ENCODE results near the gene SPACA5.
A peak's percentile ranks its signal among the peaks of the same experiment; 100 is the strongest.
"Not testable (repeated sequence)": the region's sequence is repeated elsewhere in the genome, so short reads cannot be mapped to it uniquely, and the experiment has no call there.

Gene SPACA5

GRCh38 chrX:48006688-48007087, at the start of gene SPACA5:
Gene SPACA5 (plus strand): TSS chrX:48006988. CDS start chrX:48007803, 815 bp downstream.
- not testable (repeated sequence) for DNase-seq

DNA sequence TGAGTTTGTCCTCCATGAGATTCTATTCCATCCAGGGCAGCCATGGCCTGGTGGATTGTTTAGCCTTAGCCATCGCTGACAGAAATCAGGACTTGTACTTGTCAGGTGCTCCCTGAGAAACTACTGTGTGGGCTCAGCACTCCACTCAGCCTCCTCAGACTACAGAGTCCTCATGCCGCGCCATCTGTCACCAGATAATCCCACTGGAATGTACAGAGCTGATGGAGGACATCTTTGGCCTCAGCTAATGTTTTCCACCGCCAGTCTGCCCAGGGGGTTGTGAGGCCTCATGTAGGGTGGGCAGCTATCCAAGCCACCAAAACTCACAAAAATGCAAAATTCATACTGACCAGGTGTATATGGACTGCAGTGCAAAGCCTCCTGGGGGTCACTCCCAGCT, 48.6 kb upstream of the SPACA5 start:
- not testable (repeated sequence) for DNase-seq

DNA sequence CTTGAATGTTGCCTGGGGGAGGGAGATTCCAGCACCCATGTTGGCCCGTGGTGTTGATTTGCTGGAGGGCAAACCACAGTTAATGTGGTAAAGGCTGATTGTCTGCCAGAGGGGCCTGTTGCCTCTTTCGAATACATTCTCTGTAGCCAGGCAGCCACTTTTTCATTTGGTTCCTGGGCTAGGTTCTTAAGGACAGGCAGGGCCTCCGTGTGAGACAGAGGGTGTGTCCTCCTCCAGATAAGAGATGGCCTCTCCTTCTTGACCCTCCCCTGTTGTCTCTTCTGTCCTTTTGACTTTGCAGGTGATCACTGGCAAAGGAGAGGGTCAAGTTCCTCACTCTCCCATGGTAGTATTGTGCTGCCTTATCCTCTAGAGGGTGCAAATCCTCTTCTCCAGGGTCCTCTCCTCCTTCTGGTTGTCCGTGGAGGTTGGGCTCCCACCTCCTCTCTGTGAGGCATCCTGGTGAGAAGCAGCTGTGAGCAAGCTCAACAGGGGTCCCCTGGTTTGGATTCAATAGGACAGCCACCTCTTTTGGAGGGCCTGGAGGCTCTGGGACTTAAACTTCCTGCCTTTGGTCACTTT, 47.9 kb upstream of the SPACA5 start:
- DNase-seq, result peak; percentile 6

DNA sequence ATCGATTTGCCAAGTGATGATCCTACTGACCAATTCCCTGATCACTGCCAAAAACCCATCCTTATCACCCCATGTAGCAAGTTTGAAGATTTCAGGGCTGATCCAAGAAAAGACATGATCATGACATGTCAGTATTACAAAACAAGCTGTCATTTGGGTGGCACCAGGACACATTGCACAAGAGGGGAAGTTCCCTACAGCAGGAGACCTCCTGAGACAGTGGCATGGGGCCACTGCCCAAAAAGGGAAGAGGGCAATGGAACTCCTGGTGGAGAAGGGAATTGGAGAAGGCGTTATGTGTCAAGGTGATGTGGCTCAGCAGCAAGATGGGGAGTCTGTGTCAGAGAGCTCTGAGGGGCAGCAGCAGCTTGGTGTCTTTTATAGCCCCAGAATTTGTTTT, 46.4 kb upstream of the SPACA5 start:
- peak; percentile 66 for DNase-seq

GRCh38 chrX:47961830-47962229, 45.0 kb upstream of the SPACA5 start:
- DNase-seq, result not testable (repeated sequence)

GRCh38 chrX:47965526-47965925, 41.3 kb upstream of the SPACA5 start:
- DNase-seq, result not testable (repeated sequence)

DNA sequence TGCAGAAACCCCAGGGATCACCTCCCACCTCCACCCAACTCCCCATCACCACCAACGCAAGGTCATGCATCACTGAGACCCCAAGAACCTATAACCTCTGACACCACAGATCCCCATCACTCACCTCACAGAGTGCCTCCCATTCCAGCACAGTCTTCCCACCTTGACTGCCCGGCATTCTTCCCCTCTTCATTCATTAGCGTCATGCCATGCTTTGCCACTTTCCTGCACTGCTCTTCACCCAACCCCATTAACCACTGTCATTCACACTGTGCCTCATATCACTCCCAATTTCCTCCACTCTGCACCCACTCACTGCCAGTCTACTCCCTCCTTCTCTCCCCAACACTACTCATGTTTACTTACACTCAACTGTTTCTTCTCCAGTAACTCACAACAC, 33.6 kb upstream of the SPACA5 start:
- DNase-seq, result no peak

- no peak for DNase-seq
Measured at GRCh38 chrX:47976254-47977151, 30.3 kb upstream of the SPACA5 start.

DNA sequence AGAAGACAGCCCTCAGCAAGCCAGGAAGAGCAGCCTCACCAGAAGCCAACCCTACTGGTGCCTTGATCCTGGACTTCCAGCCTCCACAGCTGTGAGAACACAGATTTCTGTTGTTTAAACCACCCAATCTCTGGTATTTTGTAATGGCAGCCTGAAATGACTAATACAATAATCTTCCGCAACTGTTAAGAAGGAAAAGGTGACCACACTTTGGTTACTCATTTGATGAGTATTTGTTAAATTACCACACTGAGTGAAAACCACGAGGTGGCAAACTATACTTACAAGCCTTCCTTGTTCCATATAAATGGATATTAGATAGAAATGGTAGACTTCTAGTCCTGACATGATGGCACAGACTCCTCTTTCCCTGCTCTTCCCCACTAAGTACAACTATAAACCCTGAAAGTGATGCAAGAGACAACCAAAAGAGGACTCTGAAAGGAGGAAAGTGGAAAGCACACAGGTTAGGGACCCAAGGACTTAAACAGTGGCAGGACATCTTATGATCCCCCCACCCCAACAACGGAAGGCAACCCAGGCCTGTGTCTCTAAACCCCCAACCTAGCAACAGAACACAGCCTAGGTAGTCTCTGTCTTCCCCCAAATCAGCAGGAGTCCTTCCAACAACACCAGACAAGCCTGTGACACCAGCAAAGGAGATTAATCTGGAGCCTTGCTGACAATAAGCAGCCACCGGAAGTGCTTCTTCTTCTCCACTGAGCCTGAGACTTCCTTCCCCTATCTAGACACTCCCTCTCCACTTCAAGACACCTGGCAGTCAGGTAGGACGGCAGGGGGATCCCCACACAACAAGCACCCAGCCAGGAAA, 15.3 kb upstream of the SPACA5 start:
- peak; percentile 34 for DNase-seq

GRCh38 chrX:47992095-47992380, 14.8 kb upstream of the SPACA5 start:
- DNase-seq, result no peak

DNA sequence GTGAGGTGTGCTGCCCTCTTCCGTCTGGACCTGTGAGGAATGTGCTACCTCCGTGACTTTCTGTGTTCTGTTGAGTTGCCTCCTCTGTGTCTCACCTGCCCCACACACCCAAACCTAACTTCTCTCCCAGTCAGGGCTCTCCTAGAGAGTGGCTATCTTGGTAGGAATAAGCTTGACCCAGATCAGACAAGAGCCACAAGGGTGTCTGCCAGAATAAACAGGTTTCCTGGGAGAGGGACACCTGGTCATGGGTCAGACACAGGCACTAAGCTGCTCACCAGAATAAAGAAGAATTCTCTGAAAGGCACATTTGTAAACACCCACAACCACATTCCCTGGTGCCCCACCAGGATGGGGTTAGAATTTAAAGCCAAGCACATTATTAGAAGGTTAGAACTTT, 14.1 kb upstream of the SPACA5 start:
- no peak for DNase-seq

DNA sequence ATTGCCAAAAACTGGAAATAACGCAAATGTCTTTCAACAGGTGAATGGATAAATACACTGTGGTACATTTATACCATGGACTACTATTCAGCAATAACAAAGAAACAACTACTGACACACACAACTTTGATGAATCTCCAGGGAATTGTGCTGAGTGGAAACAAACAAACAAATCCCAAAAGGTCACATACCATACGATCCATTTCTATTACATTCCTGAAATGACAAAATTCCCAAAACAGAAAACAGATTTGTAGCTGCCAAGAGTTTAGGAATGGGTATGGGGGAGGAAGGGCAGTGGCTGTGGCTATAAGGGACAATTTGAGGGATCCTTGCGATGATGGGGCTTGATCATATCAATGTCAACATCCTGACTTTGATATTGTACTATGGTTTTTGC, 5.5 kb upstream of the SPACA5 start:
- DNase-seq, result no peak

GRCh38 chrX:48002319-48002718, 4.5 kb upstream of the SPACA5 start:
- DNase-seq, result no peak

DNA sequence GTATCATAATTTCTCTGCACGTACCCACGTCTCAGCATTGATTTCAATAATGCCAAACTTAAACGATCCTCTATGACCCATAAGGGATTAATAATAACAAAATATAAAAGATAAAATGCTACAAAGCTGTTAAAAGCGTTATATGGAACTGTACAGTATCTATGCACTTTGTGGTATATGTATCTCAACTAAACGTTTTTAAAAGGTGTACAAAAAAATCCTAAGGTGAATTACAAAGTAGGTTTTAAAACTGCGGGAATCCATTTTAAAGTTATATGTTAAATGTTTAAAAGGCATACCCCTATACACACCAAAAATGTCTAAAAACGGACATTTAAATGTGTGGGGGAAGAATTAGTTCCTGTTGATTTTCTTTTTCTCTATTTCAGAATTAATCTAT, 3.9 kb upstream of the SPACA5 start:
- DNase-seq, result no peak

DNA sequence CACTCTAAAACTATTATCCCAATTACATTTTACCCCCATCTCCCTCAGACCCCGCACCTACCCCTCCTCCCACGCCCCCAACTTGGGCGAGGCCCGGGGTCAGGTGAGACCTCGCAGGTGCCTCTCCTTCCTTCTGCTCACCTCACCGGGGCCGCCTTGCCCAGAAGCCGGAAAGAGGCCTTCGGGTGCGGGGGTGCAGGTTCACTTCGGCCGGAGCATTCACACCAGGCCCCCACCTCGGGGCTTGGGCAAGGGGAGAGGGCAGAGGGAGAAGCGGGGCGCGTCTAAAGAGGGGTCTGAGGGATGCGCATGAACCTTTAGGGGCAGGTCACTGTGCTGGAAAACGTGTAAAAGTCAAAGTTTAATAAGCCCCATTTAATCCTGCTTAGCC, 3.4 kb upstream of the SPACA5 start:
- no peak for DNase-seq

- peak; percentile 95 for DNase-seq
Measured at GRCh38 chrX:48003758-48004457, 2.9 kb upstream of the SPACA5 start, which contains the start of gene ZNF182. Gene ZNF182 (minus strand): TSS chrX:48003989. CDS start chrX:48002609, 1,380 bp downstream.

- DNase-seq, result not testable (repeated sequence)
Measured at GRCh38 chrX:48009445-48009960, 2.7 kb downstream of the SPACA5 start.

GRCh38 chrX:48016583-48017310, 10.0 kb downstream of the SPACA5 start:
- not testable (repeated sequence) for DNase-seq

GRCh38 chrX:48019892-48020291, 13.1 kb downstream of the SPACA5 start:
- not testable (repeated sequence) for DNase-seq

DNA sequence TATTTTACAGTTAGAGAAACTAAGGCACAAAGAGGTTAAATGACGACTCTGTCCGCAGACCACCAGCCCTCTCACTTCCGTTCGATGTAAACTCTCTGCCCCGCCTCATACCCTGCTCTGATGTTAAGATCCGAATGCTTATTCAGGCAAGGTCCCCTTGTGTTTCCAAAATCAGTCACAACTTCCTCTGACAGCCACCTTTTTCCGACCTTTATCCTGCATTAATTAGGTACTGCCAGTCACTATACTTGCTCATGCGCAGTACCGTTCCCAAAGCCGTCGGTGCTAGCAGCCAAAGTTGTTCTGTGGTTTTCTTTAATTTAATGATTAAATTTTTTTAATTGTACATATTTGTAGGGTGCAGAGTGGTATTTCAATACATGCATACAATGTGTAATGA, 13.7 kb downstream of the SPACA5 start:
- DNase-seq, result not testable (repeated sequence)

GRCh38 chrX:48021026-48021900, 14.5 kb downstream of the SPACA5 start:
- DNase-seq, result peak; percentile 69
